Nephron progenitor cell (in vitro differentiated cells): ENCODE measurements around the gene TIMP4.

Source experiments
- DNase-seq: peaks from one replicate; pipeline ENCODE4 v3.0.0; 2021
- H3K27ac Mint-ChIP-seq: 2 replicates; pipeline ENCODE4 v1.8.0; 2021; ENCODE audit warnings: mild to moderate bottlenecking, moderate library complexity, mixed read lengths
- H3K27me3 Mint-ChIP-seq: 2 replicates; pipeline ENCODE4 v1.8.0; 2021; ENCODE audit warnings: mild to moderate bottlenecking, low read depth, mixed read lengths; ENCODE audit not compliant: poor library complexity
- H3K36me3 Mint-ChIP-seq: 2 replicates; pipeline ENCODE4 v1.8.0; 2021; ENCODE audit warnings: low read depth, mixed read lengths
- H3K4me1 Mint-ChIP-seq: 2 replicates; pipeline ENCODE4 v1.8.0; 2021; ENCODE audit warnings: mixed read lengths
- H3K4me3 Mint-ChIP-seq: 2 replicates; pipeline ENCODE4 v1.8.0; 2021; ENCODE audit warnings: mild to moderate bottlenecking, moderate library complexity, mixed read lengths
- H3K9me3 Mint-ChIP-seq: 2 replicates; pipeline ENCODE4 v1.8.0; 2021; ENCODE audit warnings: mild to moderate bottlenecking, moderate library complexity, mixed read lengths
- TF ChIP-seq, protein P1 (sequence below): fragments of 200-600 bp; sonication (generic); IDR thresholded peaks from 2 replicates; pipeline ENCODE4 v1.5.0; 2021; ENCODE audit warnings: antibody characterized with exemption

TIMP4 gene

DNA sequence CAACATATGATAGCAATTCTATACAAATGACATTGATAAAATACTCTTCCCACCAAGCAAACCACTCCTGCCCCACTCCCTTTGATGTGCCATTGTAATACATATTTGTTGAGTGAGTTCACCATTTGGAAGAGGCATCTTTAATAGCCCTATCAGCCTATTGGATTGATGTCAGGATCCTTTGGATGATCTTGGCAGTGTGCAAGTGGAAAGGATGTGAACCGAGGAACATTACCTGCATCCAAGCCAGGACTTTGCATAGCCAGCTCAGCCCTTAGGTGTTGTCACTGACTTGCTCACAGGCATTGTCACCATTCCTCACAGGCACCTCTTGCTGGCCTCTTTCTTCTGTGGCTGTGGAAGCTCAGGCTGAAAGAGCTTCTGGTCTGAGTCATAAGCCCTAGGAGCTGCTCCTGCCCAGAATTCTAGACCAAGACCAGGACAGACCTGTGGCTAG, 16.5 kb upstream of the TIMP4 start:
- Mint-ChIP-seq H3K9me3 (peaks cover 21% of the 10 kb centered on the region), H3K4me3 (no peak overlapping the region), H3K27ac (no peak overlapping the region), H3K4me1 (no peaks in the 10 kb centered on the region), H3K36me3 (peaks cover 9% of the 10 kb centered on the region), H3K27me3 (peaks cover 6% of the 10 kb centered on the region)
- TF ChIP-seq, protein P1, sequence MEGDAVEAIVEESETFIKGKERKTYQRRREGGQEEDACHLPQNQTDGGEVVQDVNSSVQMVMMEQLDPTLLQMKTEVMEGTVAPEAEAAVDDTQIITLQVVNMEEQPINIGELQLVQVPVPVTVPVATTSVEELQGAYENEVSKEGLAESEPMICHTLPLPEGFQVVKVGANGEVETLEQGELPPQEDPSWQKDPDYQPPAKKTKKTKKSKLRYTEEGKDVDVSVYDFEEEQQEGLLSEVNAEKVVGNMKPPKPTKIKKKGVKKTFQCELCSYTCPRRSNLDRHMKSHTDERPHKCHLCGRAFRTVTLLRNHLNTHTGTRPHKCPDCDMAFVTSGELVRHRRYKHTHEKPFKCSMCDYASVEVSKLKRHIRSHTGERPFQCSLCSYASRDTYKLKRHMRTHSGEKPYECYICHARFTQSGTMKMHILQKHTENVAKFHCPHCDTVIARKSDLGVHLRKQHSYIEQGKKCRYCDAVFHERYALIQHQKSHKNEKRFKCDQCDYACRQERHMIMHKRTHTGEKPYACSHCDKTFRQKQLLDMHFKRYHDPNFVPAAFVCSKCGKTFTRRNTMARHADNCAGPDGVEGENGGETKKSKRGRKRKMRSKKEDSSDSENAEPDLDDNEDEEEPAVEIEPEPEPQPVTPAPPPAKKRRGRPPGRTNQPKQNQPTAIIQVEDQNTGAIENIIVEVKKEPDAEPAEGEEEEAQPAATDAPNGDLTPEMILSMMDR = no peak
- no peak for DNase-seq

DNA sequence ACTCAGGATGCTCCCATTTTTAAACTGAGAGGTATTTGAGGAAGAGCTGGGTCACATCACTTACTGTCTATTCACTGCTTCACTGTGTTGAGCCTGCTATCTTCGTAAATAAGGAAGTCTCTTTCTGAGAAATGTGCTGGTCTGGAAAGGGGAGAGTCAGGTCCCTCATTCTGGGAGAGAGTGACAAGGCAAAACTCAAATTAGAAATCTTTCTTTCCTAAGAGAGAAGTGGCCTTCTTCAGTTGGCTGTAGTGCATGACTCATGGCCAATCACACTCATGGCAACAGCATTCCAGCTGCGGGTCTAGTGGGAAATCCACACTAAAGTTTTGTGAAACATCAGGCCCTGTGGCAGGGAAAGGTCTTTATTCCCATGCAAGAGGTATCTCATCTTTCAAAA, 11.5 kb upstream of the TIMP4 start:
- Mint-ChIP-seq H3K36me3 (peaks cover 9% of the 10 kb centered on the region), H3K27ac (no peak overlapping the region), H3K4me3 (no peak overlapping the region), H3K9me3 (peaks cover 21% of the 10 kb centered on the region), H3K27me3 (peaks cover 12% of the 10 kb centered on the region), H3K4me1 (no peaks in the 10 kb centered on the region)
- DNase-seq = no peak
- TF ChIP-seq, protein P1 = no peak

DNA sequence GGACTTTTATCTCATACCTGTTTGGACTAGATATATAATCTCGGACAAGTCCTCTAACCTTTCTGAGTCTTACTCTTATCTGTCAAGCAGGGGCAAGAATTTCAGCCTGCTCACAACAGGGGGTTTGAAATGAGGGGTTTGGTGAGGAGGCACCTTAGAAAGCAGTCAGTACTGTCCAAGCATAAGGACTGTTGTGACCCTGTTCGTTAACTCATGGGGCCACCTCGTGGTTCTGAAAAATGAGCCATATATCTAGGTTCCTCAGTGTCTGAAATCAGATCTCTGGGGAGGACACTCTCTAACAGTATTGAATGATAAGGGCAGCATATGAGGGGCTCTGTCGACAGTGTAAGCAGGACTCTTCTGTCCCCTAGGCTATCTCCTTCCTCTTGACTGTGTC, 7.2 kb upstream of the TIMP4 start:
- Mint-ChIP-seq H3K27me3 (peaks cover 12% of the 10 kb centered on the region), H3K4me3 (no peak overlapping the region), H3K9me3 (no peaks in the 10 kb centered on the region), H3K4me1 (no peaks in the 10 kb centered on the region), H3K27ac (no peak overlapping the region), H3K36me3 (no peaks in the 10 kb centered on the region)
- TF ChIP-seq, protein P1 = no peak
- no peak for DNase-seq

DNA sequence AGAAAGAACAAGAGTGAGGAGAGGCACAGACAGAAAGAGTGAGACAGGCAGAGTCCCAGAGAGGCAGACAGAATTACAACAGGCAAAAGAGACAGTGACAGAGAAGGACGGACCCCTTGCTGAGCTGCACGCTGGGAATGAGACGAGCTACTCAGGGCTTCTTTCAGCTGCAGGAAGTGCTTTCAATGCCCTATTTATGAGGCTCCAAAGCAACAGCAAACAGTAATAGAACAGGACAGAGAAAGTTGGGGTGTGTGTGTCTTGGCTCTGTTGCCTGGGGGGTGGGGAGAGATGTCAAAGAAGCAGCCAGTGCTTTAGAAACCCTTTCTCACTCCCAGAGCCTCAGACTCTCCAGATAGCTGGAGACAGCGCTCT, 502 bp upstream of the TIMP4 start:
- TF ChIP-seq, protein P1 = no peak
- Mint-ChIP-seq H3K9me3 (no peaks in the 10 kb centered on the region), H3K4me3 (peak overlapping the region; percentile 73), H3K27ac (peak overlapping the region; percentile 57), H3K36me3 (no peaks in the 10 kb centered on the region), H3K27me3 (peaks cover 2% of the 10 kb centered on the region), H3K4me1 (peaks cover 22% of the 10 kb centered on the region)
- no peak for DNase-seq

DNA sequence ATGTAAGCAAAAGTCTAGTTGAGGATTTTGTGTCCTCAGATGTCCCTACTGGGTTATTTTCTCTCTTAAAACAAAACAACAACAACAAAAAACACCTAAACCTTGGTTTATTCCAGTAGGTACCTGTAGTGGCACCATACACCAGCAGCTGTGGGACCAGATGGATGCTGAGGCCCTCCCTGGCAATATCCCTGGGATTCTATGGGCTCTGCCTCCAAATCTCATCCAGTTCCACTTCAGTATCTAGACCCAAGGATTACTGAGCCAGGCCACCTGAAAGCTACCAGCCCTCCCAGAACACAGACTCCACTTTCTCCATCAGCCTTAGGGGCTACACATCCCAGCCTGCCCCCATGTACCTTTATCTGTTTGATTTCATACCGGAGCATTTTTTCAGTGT, 1.7 kb downstream of the TIMP4 start:
- TF ChIP-seq, protein P1 = no peak
- Mint-ChIP-seq H3K9me3 (no peaks in the 10 kb centered on the region), H3K4me1 (peaks cover 22% of the 10 kb centered on the region)

DNA sequence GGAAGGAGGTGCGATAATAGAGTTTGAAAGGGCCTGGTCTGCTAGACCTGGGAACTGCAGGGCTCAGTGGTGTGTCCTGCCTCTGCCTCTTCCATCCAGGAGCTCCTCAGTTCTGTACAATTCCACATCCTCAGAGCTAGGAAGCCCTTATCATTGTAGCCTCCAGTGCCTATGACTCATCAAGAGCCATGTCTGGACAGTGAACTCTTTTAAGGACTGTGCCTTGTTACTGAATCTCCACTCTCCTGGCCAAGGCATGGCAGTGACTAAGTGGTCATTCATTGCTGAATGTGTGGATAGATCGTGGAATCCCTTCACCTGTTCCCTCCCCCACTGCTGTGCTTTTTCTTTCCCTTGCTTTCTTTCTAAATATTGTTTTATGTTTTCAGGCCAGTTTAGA, 2.9 kb downstream of the TIMP4 start:
- Mint-ChIP-seq H3K9me3 (no peaks in the 10 kb centered on the region), H3K27ac (no peak overlapping the region), H3K4me3 (no peak overlapping the region), H3K27me3 (peaks cover 7% of the 10 kb centered on the region), H3K36me3 (no peaks in the 10 kb centered on the region), H3K4me1 (peaks cover 22% of the 10 kb centered on the region)
- TF ChIP-seq, protein P1 = no peak
- DNase-seq = no peak

More for the DNA sequence above, 1.7 kb downstream of the TIMP4 start:
- Mint-ChIP-seq H3K27ac (no peak overlapping the region), H3K4me3 (no peak overlapping the region), H3K27me3 (peaks cover 7% of the 10 kb centered on the region), H3K36me3 (no peaks in the 10 kb centered on the region)
- no peak for DNase-seq
